Measurements from ENCODE around the gene ARHGEF19. TPM values are rescaled to one million over a fixed set of nuclear protein-coding genes. Genes with fewer than 3 reads are reported as not detected.

The ARHGEF19 gene
- total RNA-seq, 1 donor from 2014 or later = 5.7 TPM

GRCh38 chr1:16252912-16253311 lies 40.5 kb upstream of the ARHGEF19 start:
- H3K4me1 ChIP-seq (ENCODE audit: insufficient read depth, low read length) = peaks cover 26% of the 10 kb centered on the region
- H3K9me3 ChIP-seq (ENCODE audit: insufficient read depth, low read depth, low read length) = no peaks in the 10 kb centered on the region
- H3K9ac ChIP-seq (ENCODE audit: low read length) = no peak overlapping the region
- Mint-ChIP-seq H3K4me1 (ENCODE audit: low read depth, unreplicated experiment) (peaks cover 52% of the 10 kb centered on the region), H3K9me3 (ENCODE audit: unreplicated experiment) (no peaks in the 10 kb centered on the region), H3K27ac (ENCODE audit: unreplicated experiment) (no peak overlapping the region), H3K4me3 (ENCODE audit: unreplicated experiment) (no peak overlapping the region), H3K36me3 (ENCODE audit: low read depth, unreplicated experiment) (peaks cover 37% of the 10 kb centered on the region), H3K27me3 (ENCODE audit: low read depth, unreplicated experiment) (no peaks in the 10 kb centered on the region)
- H3K36me3 ChIP-seq (ENCODE audit: insufficient read depth, low read length) = peaks cover 18% of the 10 kb centered on the region
- no peak overlapping the region for H3K4me2 ChIP-seq (ENCODE audit: low read length)
- H3K4me3 ChIP-seq (ENCODE audit: insufficient read depth, low read depth, low read length) = no peak overlapping the region
- peaks cover 21% of the 10 kb centered on the region for H4K20me1 ChIP-seq (ENCODE audit: insufficient read depth, low read length)
- H3K27ac ChIP-seq (ENCODE audit: low read depth, low read length) = no peak overlapping the region
- no peaks in the 10 kb centered on the region for H3K27me3 ChIP-seq (ENCODE audit: insufficient read depth, low read length)
- H3K79me2 ChIP-seq (ENCODE audit: insufficient read depth, low read length) = no peaks in the 10 kb centered on the region
- TF ChIP-seq CTCF (IDR thresholded peaks at IDR 0.05; ENCODE audit: insufficient read depth, low read depth, low read length) (no peak), EZH2 (IDR thresholded peaks at IDR 0.05; ENCODE audit: insufficient read depth, low read length) (no peak)
- FAIRE-seq (no peak), DNase-seq (ENCODE audit: low read depth) (no peak)
- H2AFZ ChIP-seq (ENCODE audit: low read depth, low read length) = no peak overlapping the region

- Histone ChIP-seq H2AFZ (ENCODE audit: low read depth, low read length) (no peak overlapping the region), H3K27me3 (ENCODE audit: insufficient read depth, low read length) (no peaks in the 10 kb centered on the region), H3K79me2 (ENCODE audit: insufficient read depth, low read length) (no peaks in the 10 kb centered on the region), H3K4me2 (ENCODE audit: low read length) (no peak overlapping the region), H3K4me3 (ENCODE audit: insufficient read depth, low read depth, low read length) (no peak overlapping the region), H3K9ac (ENCODE audit: low read length) (no peak overlapping the region), H3K36me3 (ENCODE audit: insufficient read depth, low read length) (peaks cover 22% of the 10 kb centered on the region), H4K20me1 (ENCODE audit: insufficient read depth, low read length) (peaks cover 21% of the 10 kb centered on the region), H3K4me1 (ENCODE audit: insufficient read depth, low read length) (peaks cover 26% of the 10 kb centered on the region), H3K9me3 (ENCODE audit: insufficient read depth, low read depth, low read length) (no peaks in the 10 kb centered on the region), H3K27ac (ENCODE audit: low read depth, low read length) (no peak overlapping the region)
- TF ChIP-seq EZH2 (IDR thresholded peaks at IDR 0.05; ENCODE audit: insufficient read depth, low read length) (no peak), CTCF (IDR thresholded peaks at IDR 0.05; ENCODE audit: insufficient read depth, low read depth, low read length) (no peak)
- no peaks in the 10 kb centered on the region for H3K27me3 Mint-ChIP-seq (ENCODE audit: low read depth, unreplicated experiment)
- no peaks in the 10 kb centered on the region for H3K9me3 Mint-ChIP-seq (ENCODE audit: unreplicated experiment)
- FAIRE-seq (no peak), DNase-seq (ENCODE audit: low read depth) (no peak)
- H3K4me1 Mint-ChIP-seq (ENCODE audit: low read depth, unreplicated experiment) = peaks cover 40% of the 10 kb centered on the region
- H3K36me3 Mint-ChIP-seq (ENCODE audit: low read depth, unreplicated experiment) = peaks cover 37% of the 10 kb centered on the region
- no peak overlapping the region for H3K4me3 Mint-ChIP-seq (ENCODE audit: unreplicated experiment)
- no peak overlapping the region for H3K27ac Mint-ChIP-seq (ENCODE audit: unreplicated experiment)
Measured at GRCh38 chr1:16251381-16251780, 38.9 kb upstream of the ARHGEF19 start.

GRCh38 chr1:16250524-16251251 lies 38.2 kb upstream of the ARHGEF19 start:
- TF ChIP-seq EZH2 (IDR thresholded peaks at IDR 0.05; ENCODE audit: insufficient read depth, low read length) (no peak), CTCF (IDR thresholded peaks at IDR 0.05; ENCODE audit: insufficient read depth, low read depth, low read length) (no peak)
- no peak overlapping the region for H3K4me2 ChIP-seq (ENCODE audit: low read length)
- no peaks in the 10 kb centered on the region for H3K27me3 ChIP-seq (ENCODE audit: insufficient read depth, low read length)
- peaks cover 33% of the 10 kb centered on the region for H3K36me3 Mint-ChIP-seq (ENCODE audit: low read depth, unreplicated experiment)
- H3K4me3 Mint-ChIP-seq (ENCODE audit: unreplicated experiment) = no peak overlapping the region
- peaks cover 22% of the 10 kb centered on the region for H3K36me3 ChIP-seq (ENCODE audit: insufficient read depth, low read length)
- H3K4me1 Mint-ChIP-seq (ENCODE audit: low read depth, unreplicated experiment) = peaks cover 37% of the 10 kb centered on the region
- H3K9me3 Mint-ChIP-seq (ENCODE audit: unreplicated experiment) = no peaks in the 10 kb centered on the region
- H4K20me1 ChIP-seq (ENCODE audit: insufficient read depth, low read length) = peaks cover 21% of the 10 kb centered on the region
- no peak for FAIRE-seq
- H3K9ac ChIP-seq (ENCODE audit: low read length) = no peak overlapping the region
- peak; percentile 64 for DNase-seq (ENCODE audit: low read depth)
- H3K27me3 Mint-ChIP-seq (ENCODE audit: low read depth, unreplicated experiment) = no peaks in the 10 kb centered on the region
- peaks cover 26% of the 10 kb centered on the region for H3K4me1 ChIP-seq (ENCODE audit: insufficient read depth, low read length)
- no peak overlapping the region for H2AFZ ChIP-seq (ENCODE audit: low read depth, low read length)
- no peaks in the 10 kb centered on the region for H3K9me3 ChIP-seq (ENCODE audit: insufficient read depth, low read depth, low read length)
- no peak overlapping the region for H3K27ac ChIP-seq (ENCODE audit: low read depth, low read length)
- H3K27ac Mint-ChIP-seq (ENCODE audit: unreplicated experiment) = no peak overlapping the region
- no peaks in the 10 kb centered on the region for H3K79me2 ChIP-seq (ENCODE audit: insufficient read depth, low read length)
- no peak overlapping the region for H3K4me3 ChIP-seq (ENCODE audit: insufficient read depth, low read depth, low read length)
